BJ (cell line): ENCODE data around the gene ZNF775. TPM values are rescaled to one million over a fixed set of nuclear protein-coding genes. Genes with fewer than 3 reads are reported as not detected.

Experiments
- CTCF ChIA-PET: fragments of 350-600 bp; formaldehyde crosslinking; extraction: SDS; loops from one replicate; lab custom pipeline; 2021; ENCODE audit warnings: antibody characterized with exemption, inconsistent platforms; lab: Yijun Ruan, JAX
- POLR2A ChIA-PET: fragments of 300-600 bp; sonication (Branson Sonifier 250); formaldehyde crosslinking; extraction: SDS; loops from one replicate; lab custom pipeline; 2021; ENCODE audit warnings: antibody characterized with exemption; lab: Charles Lee
- DNase-seq: peaks from one replicate; pipeline ENCODE4 v3.0.0-alpha.2; 2011; ENCODE audit warnings: low read depth
- H3K27me3 ChIP-seq: 2 replicates; pipeline ENCODE4 v1.6.0; 2011; ENCODE audit warnings: low read length; ENCODE audit not compliant: control insufficient read depth, insufficient read depth
- H3K36me3 ChIP-seq: 2 replicates; pipeline ENCODE4 v1.5.1; 2011; ENCODE audit warnings: low read length; ENCODE audit not compliant: control insufficient read depth, insufficient read depth
- H3K4me3 ChIP-seq: 2 replicates; pipeline ENCODE4 v1.5.1; 2011; ENCODE audit warnings: low read depth, mild to moderate bottlenecking, control low read depth, low read length
- polyA plus RNA-seq: library from polyadenylated mRNA; depleted of rRNA; stranded (reverse); fragments of >200 nt; gene quantifications from 2 replicates; pipeline ENCODE4 v1.2.3, GENCODE V29; 2011
- TF ChIP-seq, protein P1 (sequence below): IDR thresholded peaks from 2 replicates; pipeline ENCODE4 v1.5.1; 2011; ENCODE audit warnings: low read depth, mild to moderate bottlenecking, control low read depth, inconsistent platforms, low read length, moderate library complexity; ENCODE audit not compliant: insufficient read depth

The ZNF775 gene
- polyA plus RNA-seq, 1 experiment, result 2.1 TPM

DNA sequence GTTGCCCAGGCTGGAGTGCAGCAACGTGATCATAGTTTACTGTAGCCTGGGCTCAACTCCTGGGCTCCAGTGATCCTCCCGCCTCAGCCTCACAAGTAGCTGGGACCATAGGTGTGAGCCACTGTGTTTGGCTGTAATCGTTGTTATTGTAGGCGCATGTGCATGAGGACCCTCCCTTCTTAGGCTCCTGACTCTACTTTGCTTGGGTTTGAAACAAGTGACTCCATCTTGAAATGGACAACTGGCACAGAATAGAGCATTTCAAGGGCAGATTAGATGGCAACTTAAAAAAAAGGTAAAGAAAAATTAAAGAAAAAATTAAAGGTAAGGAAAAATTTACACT, 55.9 kb downstream of the ZNF775 start:
- TF ChIP-seq, protein P1, sequence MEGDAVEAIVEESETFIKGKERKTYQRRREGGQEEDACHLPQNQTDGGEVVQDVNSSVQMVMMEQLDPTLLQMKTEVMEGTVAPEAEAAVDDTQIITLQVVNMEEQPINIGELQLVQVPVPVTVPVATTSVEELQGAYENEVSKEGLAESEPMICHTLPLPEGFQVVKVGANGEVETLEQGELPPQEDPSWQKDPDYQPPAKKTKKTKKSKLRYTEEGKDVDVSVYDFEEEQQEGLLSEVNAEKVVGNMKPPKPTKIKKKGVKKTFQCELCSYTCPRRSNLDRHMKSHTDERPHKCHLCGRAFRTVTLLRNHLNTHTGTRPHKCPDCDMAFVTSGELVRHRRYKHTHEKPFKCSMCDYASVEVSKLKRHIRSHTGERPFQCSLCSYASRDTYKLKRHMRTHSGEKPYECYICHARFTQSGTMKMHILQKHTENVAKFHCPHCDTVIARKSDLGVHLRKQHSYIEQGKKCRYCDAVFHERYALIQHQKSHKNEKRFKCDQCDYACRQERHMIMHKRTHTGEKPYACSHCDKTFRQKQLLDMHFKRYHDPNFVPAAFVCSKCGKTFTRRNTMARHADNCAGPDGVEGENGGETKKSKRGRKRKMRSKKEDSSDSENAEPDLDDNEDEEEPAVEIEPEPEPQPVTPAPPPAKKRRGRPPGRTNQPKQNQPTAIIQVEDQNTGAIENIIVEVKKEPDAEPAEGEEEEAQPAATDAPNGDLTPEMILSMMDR, result no peak
- Histone ChIP-seq H3K4me3 (no peak overlapping the region), H3K27me3 (no peaks in the 10 kb centered on the region), H3K36me3 (no peaks in the 10 kb centered on the region)
- CTCF ChIA-PET, result no interaction called here
- DNase-seq, result no peak
- POLR2A ChIA-PET, result no interaction called here

DNA sequence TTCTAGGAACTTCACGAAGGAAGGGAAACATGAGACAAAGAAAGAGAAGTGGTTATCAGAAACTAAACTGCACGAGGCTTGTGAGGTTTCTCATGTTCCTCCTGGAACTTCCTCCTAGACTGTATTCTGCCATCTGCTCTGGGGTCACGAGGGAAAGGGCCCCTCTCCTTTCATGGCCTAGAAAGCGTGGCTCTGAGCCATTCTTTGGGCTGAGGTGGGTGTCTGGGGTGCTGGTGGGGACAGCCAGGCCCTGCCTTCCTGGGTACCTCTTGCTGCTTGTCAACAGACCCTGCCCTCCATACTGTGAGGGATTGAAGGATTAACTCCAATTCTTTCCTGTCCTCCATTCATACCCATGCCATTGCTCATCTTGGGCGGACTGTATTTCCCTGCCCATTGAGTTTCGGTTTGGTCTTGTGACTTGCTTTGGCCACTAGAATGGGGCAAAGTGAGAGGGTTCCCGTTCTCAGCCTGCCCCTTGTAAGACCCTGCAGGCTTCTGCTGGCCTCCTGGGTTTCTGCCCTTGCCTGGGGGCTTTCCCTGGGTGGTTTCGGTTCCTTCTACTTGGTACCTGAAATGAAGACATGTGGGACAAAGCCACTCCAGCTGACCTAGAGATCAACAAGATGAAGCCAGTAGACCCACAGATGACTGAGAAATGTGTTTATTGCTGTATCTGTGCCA, 56.4 kb downstream of the ZNF775 start:
- Histone ChIP-seq H3K4me3 (no peak overlapping the region), H3K36me3 (no peaks in the 10 kb centered on the region), H3K27me3 (no peaks in the 10 kb centered on the region)
- TF ChIP-seq, protein P1, result no peak
- POLR2A ChIA-PET, result no interaction called here
- DNase-seq, result no peak
- CTCF ChIA-PET, result interaction anchor here (0.6 kb wide), 1 partner anchor 269 kb away, joined by 3 read pairs; no protein-coding TSS in a partner anchor

DNA sequence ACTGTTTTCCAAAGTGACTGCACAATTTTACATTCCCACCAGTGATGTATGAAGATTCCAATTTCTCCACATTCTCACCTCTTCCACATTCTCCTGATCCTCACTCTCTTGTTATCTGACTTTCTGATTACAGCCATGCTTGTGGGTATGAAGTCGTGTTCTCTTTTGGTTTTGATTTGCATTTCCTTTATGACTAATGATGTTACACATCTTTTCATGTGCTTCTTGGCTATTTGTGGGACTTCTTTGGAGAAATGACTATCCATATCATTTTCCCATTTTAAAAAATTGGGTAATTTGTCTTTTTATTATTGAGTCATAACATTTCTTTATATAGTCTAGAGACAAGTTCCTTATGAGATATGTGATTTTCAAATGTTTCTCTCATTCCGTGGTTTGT, 60.8 kb downstream of the ZNF775 start:
- no peak for DNase-seq
- ChIA-PET POLR2A (no interaction called here), CTCF (interaction anchor here (0.8 to 1.9 kb wide), 2 partner anchors 9 to 19 kb away, joined by 3 to 6 read pairs; no protein-coding TSS in a partner anchor)
- Histone ChIP-seq H3K4me3 (no peak overlapping the region), H3K27me3 (no peaks in the 10 kb centered on the region), H3K36me3 (no peaks in the 10 kb centered on the region)
- TF ChIP-seq, protein P1, result no peak

- Histone ChIP-seq H3K27me3 (no peaks in the 10 kb centered on the region; the same call in 1 of the 2 replicates), H3K36me3 (no peaks in the 10 kb centered on the region), H3K4me3 (no peak overlapping the region)
- ChIA-PET CTCF (no interaction called here), POLR2A (no interaction called here)
- no peak for DNase-seq
- TF ChIP-seq, protein P1, result no peak
These were observed 62.4 kb downstream of the ZNF775 start for GRCh38 chr7:150441524-150441923.

GRCh38 chr7:150442811-150443210, 63.7 kb downstream of the ZNF775 start:
- POLR2A ChIA-PET, result no interaction called here
- no peak overlapping the region for H3K4me3 ChIP-seq
- H3K27me3 ChIP-seq, result no peaks in the 10 kb centered on the region; the same call in 1 of the 2 replicates
- no peaks in the 10 kb centered on the region for H3K36me3 ChIP-seq
- CTCF ChIA-PET, result no interaction called here
- DNase-seq, result no peak
- TF ChIP-seq, protein P1, result no peak
